DND-41 (cell line): Measurements from ENCODE around the gene F8.
"Not testable (repeated sequence)": the region's sequence is repeated elsewhere in the genome, so short reads cannot be mapped to it uniquely, and the experiment has no call there.

Source experiments
- ATAC-seq: fragments of 200-7000 bp; cut with Tn5 transposase; 3 replicates; pipeline ENCODE4 v1.9.1; 2021; ENCODE audit warnings: low read depth; ENCODE audit not compliant: insufficient read depth
- DNase-seq: peaks from one replicate; pipeline ENCODE4 v3.0.0-alpha.2; 2020
- H2AFZ ChIP-seq: 2 replicates; pipeline ENCODE4 v1.6.0; 2012; ENCODE audit warnings: low read depth, low read length
- H3K27ac ChIP-seq: 2 replicates; pipeline ENCODE4 v1.5.1; 2012; ENCODE audit warnings: low read length, inconsistent platforms
- H3K27me3 ChIP-seq: fragments of 200-600 bp; sonication (generic); 2 replicates; pipeline ENCODE4 v1.6.0; 2012; ENCODE audit warnings: low read length, mild to moderate bottlenecking, inconsistent platforms; ENCODE audit not compliant: insufficient read depth, poor library complexity
- H3K36me3 ChIP-seq: 2 replicates; pipeline ENCODE4 v1.5.1; 2012; ENCODE audit warnings: low read length, inconsistent platforms; ENCODE audit not compliant: insufficient read depth
- H3K4me1 ChIP-seq: 2 replicates; pipeline ENCODE4 v1.5.1; 2012; ENCODE audit warnings: mild to moderate bottlenecking, low read length; ENCODE audit not compliant: insufficient read depth
- H3K4me2 ChIP-seq: 2 replicates; pipeline ENCODE4 v1.6.0; 2012; ENCODE audit warnings: mild to moderate bottlenecking, moderate library complexity, low read length, inconsistent platforms; ENCODE audit not compliant: insufficient read depth
- H3K4me3 ChIP-seq, 2 experiments: fragments of 200-600 bp in 1 of 2; shearing (Covaris generic) in 1 of 2; 2 replicates each; pipeline ENCODE4 v1.5.1; 2012 to 2016; ENCODE audit warnings: inconsistent platforms in 2 of 2, low read length in 2 of 2, mild to moderate bottlenecking in 2 of 2, low read depth in 1 of 2, moderate library complexity in 1 of 2
- H3K79me2 ChIP-seq: 2 replicates; pipeline ENCODE4 v1.6.0; 2012; ENCODE audit warnings: low read length, inconsistent platforms; ENCODE audit not compliant: insufficient read depth
- H3K9ac ChIP-seq: 2 replicates; pipeline ENCODE4 v1.6.0; 2012; ENCODE audit warnings: low read depth, mild to moderate bottlenecking, inconsistent platforms, low read length, moderate library complexity
- H3K9me3 ChIP-seq: 2 replicates; pipeline ENCODE4 v1.5.1; 2012; ENCODE audit warnings: low read length, moderate library complexity, mild to moderate bottlenecking, inconsistent platforms; ENCODE audit not compliant: insufficient read depth, severe bottlenecking
- H4K20me1 ChIP-seq: 2 replicates; pipeline ENCODE4 v1.6.0; 2012; ENCODE audit warnings: low read length; ENCODE audit not compliant: insufficient read depth
- CTCF ChIP-seq: IDR thresholded peaks from 2 replicates; pipeline ENCODE4 v1.5.1; 2012; ENCODE audit warnings: borderline replicate concordance, low read length, moderate library complexity, mild to moderate bottlenecking; ENCODE audit not compliant: poor library complexity, severe bottlenecking; ENCODE audit errors: extremely low read depth
- EZH2 ChIP-seq: IDR thresholded peaks from 3 replicates; pipeline ENCODE4 v1.6.1; 2012; ENCODE audit warnings: borderline replicate concordance, low read depth, mild to moderate bottlenecking, moderate library complexity, low read length, inconsistent platforms; ENCODE audit not compliant: severe bottlenecking

Gene F8

GRCh38 chrX:154890990-154891639, 131.4 kb downstream of the F8 start:
- Histone ChIP-seq H3K4me1 (peaks cover 6% of the 10 kb centered on the region; the same call in 1 of the 2 replicates), H3K79me2 (peaks cover 10% of the 10 kb centered on the region), H2AFZ (no peak overlapping the region), H3K4me3 (no peak overlapping the region), H4K20me1 (peaks cover 5% of the 10 kb centered on the region; the same call in 1 of the 2 replicates), H3K27me3 (no peaks in the 10 kb centered on the region), H3K36me3 (no peaks in the 10 kb centered on the region), H3K9ac (no peak overlapping the region), H3K9me3 (no peaks in the 10 kb centered on the region), H3K27ac (no peak overlapping the region), H3K4me2 (no peak overlapping the region; the same call in 1 of the 2 replicates)
- no peak for ATAC-seq
- TF ChIP-seq EZH2 (no peak), CTCF (no peak)
- no peak for DNase-seq

GRCh38 chrX:154886789-154887221, 135.7 kb downstream of the F8 start:
- not testable (repeated sequence) for DNase-seq, H3K27ac ChIP-seq, H3K4me3 ChIP-seq, H4K20me1 ChIP-seq, H3K4me2 ChIP-seq, H3K36me3 ChIP-seq, H3K9ac ChIP-seq, H3K9me3 ChIP-seq, H3K79me2 ChIP-seq, H3K27me3 ChIP-seq, H2AFZ ChIP-seq, H3K4me1 ChIP-seq
- peak; percentile 42 for ATAC-seq

- peak within 1 kb of the TSS; percentile 44 for H3K4me2 ChIP-seq
Observed at GRCh38 chrX:154886069-154886788, 136.3 kb downstream of the F8 start, which contains the start of gene F8A1. Gene F8A1 (plus strand): TSS chrX:154886355. CDS start chrX:154886375, 20 bp downstream.

GRCh38 chrX:154885549-154885948, 137.0 kb downstream of the F8 start:
- peak; percentile 53 for ATAC-seq
- H3K4me1 ChIP-seq, H2AFZ ChIP-seq, H3K27ac ChIP-seq, H4K20me1 ChIP-seq, H3K79me2 ChIP-seq, H3K27me3 ChIP-seq, H3K9ac ChIP-seq, H3K9me3 ChIP-seq, H3K36me3 ChIP-seq, H3K4me3 ChIP-seq: not testable (repeated sequence)
- peak overlapping the region; percentile 41; the same call in 1 of the 2 replicates for H3K4me2 ChIP-seq
- DNase-seq: peak; percentile 52

More at GRCh38 chrX:154886069-154886788, 136.3 kb downstream of the F8 start, which contains the start of gene F8A1:
- H3K4me1 ChIP-seq, H3K27me3 ChIP-seq, H3K36me3 ChIP-seq, H3K9me3 ChIP-seq, H3K79me2 ChIP-seq, H3K27ac ChIP-seq, H2AFZ ChIP-seq, H4K20me1 ChIP-seq: not testable (repeated sequence)
- Histone ChIP-seq H3K9ac (peak within 1 kb of the TSS; percentile 48; the same call in 1 of the 2 replicates), H3K4me3 (peak within 1 kb of the TSS in 1 of 2 experiments; percentile 52; a peak in 2 of 4 replicates)
- ATAC-seq (peak; percentile 86), DNase-seq (peak; percentile 80)

- H4K20me1 ChIP-seq, H2AFZ ChIP-seq, H3K9ac ChIP-seq, H3K27ac ChIP-seq, H3K36me3 ChIP-seq, H3K9me3 ChIP-seq, DNase-seq, H3K4me3 ChIP-seq, H3K4me2 ChIP-seq, H3K79me2 ChIP-seq, H3K27me3 ChIP-seq, ATAC-seq, H3K4me1 ChIP-seq: not testable (repeated sequence)
Observed at GRCh38 chrX:154885057-154885456, 137.5 kb downstream of the F8 start.

GRCh38 chrX:154884069-154884468, 138.5 kb downstream of the F8 start:
- not testable (repeated sequence) for ATAC-seq, H3K36me3 ChIP-seq, H3K79me2 ChIP-seq, H3K27me3 ChIP-seq, H3K4me3 ChIP-seq, H3K9me3 ChIP-seq, H4K20me1 ChIP-seq, H2AFZ ChIP-seq, H3K4me2 ChIP-seq, H3K4me1 ChIP-seq, H3K27ac ChIP-seq, H3K9ac ChIP-seq, DNase-seq
